ENCODE measurements around the gene MYO1D.

DNA sequence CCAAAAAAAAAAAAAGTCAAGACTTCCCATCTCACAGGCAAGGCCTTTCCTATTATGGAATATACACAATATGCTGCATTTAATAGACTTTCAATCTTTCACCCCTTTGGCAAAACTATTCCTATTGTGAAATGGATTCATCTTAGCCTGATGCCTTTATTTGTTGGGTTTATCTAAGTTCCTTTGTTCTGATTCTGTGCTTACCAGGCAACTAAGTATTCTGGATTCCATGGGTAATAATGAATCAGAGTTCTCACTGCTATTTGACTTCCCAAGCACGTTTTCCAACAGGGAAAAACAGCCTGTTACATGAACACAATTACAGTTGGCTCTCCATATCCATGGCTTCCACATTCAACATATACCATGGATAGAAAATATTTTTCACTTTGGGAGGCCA is 135.5 kb downstream of the MYO1D start:
- no peak for TF ChIP-seq TAF1 (CRISPR knock-in tag; IDR thresholded peaks at IDR 0.05)
- TF ChIP-seq ELF1 (CRISPR knock-in tag; IDR thresholded peaks at IDR 0.05), result no peak
- TF ChIP-seq TRIM24 (CRISPR knock-in tag; IDR thresholded peaks at IDR 0.05), result no peak
- TF ChIP-seq ZNF138 (CRISPR knock-in tag; IDR thresholded peaks at IDR 0.05; ENCODE audit: low read depth), result no peak
- TF ChIP-seq FOXJ3 (CRISPR knock-in tag; IDR thresholded peaks at IDR 0.05; ENCODE audit: borderline replicate concordance), result no peak
- TF ChIP-seq JUN (CRISPR knock-in tag; IDR thresholded peaks at IDR 0.05), result no peak
- no peak for TF ChIP-seq EHMT2 (IDR thresholded peaks at IDR 0.05; ENCODE audit: borderline replicate concordance, low read depth, low read length)
- TF ChIP-seq, protein P1, sequence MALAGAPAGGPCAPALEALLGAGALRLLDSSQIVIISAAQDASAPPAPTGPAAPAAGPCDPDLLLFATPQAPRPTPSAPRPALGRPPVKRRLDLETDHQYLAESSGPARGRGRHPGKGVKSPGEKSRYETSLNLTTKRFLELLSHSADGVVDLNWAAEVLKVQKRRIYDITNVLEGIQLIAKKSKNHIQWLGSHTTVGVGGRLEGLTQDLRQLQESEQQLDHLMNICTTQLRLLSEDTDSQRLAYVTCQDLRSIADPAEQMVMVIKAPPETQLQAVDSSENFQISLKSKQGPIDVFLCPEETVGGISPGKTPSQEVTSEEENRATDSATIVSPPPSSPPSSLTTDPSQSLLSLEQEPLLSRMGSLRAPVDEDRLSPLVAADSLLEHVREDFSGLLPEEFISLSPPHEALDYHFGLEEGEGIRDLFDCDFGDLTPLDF (CRISPR knock-in tag; IDR thresholded peaks at IDR 0.05), result no peak

Data from HepG2 (cell line).